DMS114 treated with DMSO at 0.1 percent for 48 hours (cell line): ENCODE results near the gene LMBRD2.
"Not testable (repeated sequence)": the region's sequence is repeated elsewhere in the genome, so short reads cannot be mapped to it uniquely, and the experiment has no call there.

ENCODE experiments used
- DNase-seq: peaks from one replicate; lab custom pipeline; 2025; ENCODE audit not compliant: unreplicated experiment; lab: John Stamatoyannopoulos, UW

The LMBRD2 gene

GRCh38 chr5:36151434-36152323 is at the start of gene LMBRD2, which contains the start of gene SKP2:
Gene LMBRD2 (minus strand): TSS chr5:36151887. CDS start chr5:36143349, 8,538 bp downstream.
Gene SKP2 (plus strand): TSS chr5:36152111. CDS start chr5:36152263, 152 bp downstream.
- peak; percentile 94 for DNase-seq

DNA sequence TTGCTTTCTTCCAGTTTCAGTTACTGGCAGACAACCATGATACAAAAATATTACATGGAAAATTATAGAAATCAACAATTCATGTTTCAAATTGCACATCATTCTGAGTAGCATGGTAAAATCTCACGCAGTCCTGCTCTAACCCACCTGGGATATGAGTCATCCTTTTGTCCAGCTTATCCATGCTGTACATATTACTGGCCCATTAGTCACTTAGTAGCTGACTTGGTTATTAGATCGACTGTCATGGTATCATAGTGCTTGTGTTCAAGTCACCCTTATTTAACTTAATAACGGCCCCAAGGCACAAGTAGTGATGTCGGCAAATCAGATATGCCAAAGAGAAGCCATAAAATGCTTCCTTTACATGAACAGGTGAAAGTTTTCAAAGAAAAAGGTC is 48.8 kb upstream of the LMBRD2 start:
- no peak for DNase-seq

- no peak for DNase-seq
Observed at GRCh38 chr5:36199620-36200019, 47.9 kb upstream of the LMBRD2 start.

DNA sequence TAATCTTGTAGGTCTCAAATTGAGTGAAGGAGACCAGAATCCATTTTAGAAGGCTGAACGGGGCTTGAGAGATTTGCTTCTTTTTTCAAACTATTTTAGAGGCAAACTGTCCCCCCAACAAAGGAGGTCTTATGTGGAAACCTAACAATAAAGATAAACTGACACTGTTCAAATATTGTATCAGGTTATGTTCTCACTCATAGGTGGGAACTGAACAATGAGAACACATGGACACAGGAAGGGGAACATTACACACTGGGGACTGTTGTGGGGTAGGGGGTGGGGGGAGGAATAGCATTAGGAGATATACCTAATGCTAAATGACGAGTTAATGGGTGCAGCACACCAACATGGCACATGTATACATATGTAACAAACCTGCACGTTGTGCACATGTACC is 47.1 kb upstream of the LMBRD2 start:
- not testable (repeated sequence) for DNase-seq

GRCh38 chr5:36198281-36198680 is 46.6 kb upstream of the LMBRD2 start:
- DNase-seq, result no peak

GRCh38 chr5:36193746-36194145 is 42.1 kb upstream of the LMBRD2 start:
- no peak for DNase-seq

DNA sequence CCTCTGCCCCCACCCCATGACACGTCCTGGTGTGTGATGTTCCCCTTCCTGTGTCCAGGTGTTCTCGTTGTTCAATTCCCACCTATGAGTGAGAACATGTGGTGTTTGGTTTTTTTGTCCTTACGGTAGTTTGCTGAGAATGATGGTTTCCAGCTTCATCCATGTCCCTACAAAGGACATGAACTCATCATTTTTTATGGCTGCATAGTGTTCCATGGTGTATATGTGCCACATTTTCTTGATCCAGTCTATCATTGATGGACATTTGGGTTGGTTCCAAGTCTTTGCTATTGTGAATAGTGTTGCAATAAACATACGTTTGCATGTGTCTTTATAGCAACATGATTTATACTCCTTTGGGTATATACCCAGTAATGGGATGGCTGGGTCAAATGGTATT is 32.7 kb upstream of the LMBRD2 start:
- DNase-seq, result not testable (repeated sequence)

DNA sequence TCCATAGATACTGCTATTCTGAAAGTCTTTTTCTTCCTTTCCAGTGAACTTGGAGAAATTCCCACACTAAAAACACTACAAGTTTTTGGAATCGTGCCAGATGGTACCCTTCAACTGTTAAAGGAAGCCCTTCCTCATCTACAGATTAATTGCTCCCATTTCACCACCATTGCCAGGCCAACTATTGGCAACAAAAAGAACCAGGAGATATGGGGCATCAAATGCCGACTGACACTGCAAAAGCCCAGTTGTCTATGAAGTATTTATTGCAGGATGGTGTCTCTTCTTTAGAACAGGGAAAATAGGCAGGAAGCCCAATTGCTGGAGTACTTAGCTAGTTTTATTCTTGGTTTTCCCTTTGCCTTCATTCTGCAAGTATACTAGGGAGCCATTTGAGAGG is 30.1 kb upstream of the LMBRD2 start:
- no peak for DNase-seq

DNA sequence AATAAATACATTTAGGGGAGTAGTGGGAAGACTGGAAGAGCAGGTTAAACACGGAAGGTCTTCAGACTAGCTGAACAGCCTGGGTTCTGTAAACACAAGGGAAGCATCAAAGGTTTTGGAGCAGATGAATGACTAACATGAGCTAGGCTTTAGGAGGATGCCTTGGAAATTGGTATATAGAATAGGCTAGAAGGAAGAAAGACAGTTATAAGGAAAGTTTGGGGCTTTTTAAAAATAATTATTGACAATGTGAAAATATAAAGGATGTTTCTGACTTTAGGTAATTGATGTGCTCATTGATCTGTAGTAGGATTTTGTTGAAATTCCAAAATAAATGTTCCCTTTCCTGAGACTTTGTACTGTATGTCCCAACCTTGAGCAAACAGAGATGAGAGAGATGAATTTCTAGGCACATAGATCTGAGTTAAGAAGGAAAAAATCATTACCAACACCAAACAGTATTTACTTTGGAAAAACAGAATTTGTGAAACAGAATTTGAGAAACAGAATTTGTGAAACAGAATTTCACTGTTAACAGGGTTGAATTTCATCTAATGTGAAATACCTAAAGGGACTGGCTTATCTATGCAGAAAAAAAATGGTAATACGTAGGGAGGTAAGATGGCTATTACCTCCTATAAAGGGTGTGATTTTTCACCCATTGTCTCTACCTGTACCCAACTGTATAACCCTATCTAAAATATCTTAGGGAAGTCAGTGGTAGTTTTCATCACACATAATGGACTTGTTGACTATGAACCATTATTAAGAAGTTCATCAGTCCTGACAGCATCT is 29.1 kb upstream of the LMBRD2 start:
- DNase-seq, result no peak

GRCh38 chr5:36179950-36180349 is 28.3 kb upstream of the LMBRD2 start:
- no peak for DNase-seq

GRCh38 chr5:36178524-36178890 is 26.8 kb upstream of the LMBRD2 start:
- no peak for DNase-seq

DNA sequence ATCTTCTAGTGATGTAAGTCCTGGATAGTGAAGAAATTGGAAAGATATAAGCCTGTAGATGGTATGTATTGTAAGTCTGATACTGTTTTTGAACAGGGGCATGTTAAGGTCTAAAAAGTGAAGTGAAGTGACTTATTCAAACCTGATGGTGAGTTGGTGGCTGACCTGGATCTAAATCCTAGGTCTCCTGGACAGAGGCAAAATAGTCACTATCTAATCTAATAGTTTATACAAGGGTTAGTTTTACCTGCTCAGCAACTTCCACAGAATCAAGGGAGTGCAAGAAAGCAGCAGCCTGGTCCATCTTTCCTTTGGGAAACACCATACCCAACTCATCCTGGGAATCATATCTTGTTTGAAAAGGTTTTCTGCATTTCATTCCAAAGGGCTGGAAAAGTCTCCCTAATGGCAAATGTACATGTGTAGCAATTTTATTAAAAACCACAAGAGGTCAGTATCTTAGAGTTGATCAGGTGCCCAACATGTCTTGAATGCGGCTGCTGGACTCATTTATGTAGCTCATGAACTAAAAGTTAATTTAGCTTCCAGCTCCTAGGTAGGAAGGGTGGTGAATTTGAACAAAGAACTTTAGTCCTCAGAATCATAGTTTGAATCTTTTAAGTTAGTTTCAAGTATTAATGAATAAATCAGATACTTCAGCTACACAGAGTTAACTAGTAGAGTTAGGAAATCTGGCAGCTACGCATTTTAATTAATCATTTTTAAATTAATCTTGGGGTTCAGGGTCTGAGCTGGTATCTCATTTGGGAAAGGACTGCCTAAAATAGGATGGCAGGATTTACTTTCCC is 26.2 kb upstream of the LMBRD2 start:
- DNase-seq, result peak; percentile 19

DNA sequence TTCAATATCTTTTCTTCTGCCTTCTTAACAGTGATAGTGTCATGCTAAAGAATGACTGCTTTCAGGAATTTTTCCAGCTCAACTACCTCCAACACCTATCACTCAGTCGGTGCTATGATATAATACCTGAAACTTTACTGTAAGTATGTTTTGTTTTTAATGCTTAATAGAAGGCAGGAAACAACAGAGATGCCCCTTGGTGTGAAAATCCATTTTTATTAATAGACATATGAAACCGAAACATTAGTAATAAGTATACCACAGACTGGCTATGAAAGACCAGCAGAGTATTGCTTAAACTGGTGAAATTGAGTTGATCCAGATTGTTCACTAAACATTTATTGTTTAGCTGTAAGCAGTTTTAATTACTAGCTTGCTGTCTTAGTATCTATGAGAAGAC is 25.5 kb upstream of the LMBRD2 start:
- no peak for DNase-seq

DNA sequence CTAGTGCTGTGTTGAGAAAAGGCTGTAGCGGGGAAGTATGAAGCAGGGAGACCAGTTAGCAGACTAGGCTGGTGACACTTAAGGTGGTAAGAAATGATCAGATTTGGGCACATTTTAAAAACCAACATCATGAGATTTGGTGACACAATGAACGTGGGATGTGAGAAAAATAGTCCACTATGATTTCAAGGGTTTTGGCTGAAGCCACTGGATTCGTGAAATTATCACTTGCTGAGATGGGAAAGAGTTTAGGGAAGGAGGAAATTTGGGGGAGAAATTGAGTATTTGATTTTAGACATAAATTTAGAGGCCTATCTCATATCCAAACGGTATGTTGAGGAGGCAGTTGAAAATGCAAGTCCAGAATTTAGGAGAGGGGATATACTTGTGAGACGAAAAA is 23.4 kb upstream of the LMBRD2 start:
- DNase-seq, result no peak

- no peak for DNase-seq
Observed at GRCh38 chr5:36174119-36174518, 22.4 kb upstream of the LMBRD2 start.

DNA sequence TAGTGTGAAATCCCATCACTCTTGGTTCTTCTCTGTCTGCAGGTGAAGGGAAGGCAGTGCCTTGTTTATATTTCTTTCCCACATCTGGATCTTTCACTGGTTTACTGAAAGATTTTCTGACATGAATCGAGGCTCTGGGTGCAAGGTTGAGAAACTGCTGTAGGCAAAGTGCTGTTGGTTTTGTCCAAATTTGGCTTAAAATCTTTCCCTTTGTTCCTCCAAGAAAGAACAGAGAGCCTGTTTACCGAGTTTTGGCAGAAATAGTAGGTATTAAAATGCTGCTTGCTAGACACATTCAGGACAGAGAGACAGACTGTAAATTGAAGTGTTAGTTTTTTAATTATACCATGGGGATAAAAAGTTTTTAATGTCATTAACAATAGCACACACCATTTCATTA is 21.7 kb upstream of the LMBRD2 start:
- DNase-seq, result no peak

DNA sequence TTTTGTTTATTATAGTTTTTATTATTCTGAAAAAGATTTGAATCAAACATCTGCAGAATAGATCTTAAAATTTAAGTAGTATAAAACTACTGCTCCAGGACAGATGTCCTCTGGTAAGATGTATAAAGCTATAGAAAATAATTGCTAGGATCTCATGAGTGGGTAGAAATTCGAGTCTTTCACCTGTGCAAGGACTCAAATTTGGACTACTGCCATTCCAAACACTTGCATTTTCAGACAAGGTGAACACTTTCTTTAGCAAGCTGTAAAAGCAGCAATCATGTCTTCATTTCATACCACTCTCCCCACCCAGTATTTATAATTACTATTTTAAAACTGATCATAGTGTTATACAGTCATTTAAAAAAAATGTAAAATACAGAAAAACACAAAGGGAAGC is 20.9 kb upstream of the LMBRD2 start:
- DNase-seq, result no peak

DNA sequence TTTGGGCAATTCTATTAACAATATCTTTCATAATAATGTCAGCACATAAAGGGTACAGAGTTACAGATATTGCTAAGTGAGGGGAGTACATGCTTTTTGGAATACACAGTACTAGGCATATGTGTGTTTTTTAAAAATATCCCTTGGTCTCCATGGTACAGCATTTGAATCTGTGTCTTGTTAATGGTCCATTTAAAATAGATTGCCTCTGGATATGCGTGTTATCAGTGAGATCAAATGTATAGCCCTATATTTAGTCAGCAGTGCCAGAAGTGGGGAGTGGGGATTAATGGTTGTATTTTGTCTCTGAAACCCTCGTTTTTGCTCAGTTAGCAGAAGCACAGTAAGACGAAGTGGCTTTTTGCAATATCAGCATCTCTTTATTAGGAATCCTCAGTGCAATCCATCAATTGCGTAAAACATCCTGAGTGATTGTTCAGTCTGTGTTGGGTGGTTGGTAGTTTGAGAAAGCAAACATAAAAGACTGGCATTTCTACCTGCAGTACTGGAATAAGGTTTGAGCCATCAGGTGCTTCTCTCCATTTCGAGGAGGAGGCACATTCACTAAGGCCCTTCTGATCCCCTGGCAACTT is 19.2 kb upstream of the LMBRD2 start:
- DNase-seq, result no peak

DNA sequence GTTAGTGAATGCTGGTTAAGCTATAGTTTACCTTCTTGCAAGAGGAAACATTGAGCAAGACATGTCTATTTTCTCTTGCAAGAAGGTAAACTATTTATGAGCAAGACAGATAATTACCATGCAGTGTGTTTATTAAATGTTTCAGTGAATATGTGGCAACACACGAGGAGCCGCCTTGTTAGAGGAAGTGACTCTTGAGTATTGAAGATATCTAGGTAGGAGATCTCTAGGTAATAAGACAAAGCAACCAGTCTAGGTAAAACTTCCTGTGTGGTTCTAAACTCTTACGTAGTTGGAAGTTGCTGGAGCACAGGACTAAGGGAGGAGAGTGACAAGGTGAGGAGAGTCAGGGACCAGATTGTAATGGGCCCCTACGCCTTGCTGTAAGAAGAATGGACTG is 17.1 kb upstream of the LMBRD2 start:
- no peak for DNase-seq

DNA sequence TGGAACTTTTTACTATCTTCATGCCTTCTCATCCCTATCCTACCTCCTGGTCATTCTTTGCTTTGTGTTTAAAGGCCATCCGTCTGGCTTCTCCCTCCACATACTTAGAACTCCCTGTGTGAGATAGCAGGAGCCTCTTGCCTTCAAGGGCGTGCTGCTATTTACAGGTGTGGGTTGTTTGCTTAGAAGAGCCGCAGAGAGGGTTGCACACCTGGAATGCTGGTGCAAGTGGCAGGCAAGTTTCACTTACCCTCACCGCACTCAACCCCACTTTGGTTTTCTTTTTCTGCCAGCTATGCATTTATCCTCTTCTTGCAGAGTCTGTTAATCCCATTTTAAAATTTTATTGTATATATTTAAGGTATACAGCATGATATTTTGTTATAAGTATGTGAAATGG is 12.8 kb upstream of the LMBRD2 start:
- DNase-seq, result no peak
